HEK293T (cell line): ENCODE measurements around the gene CDO1.

ENCODE experiments used
- CTCF ChIA-PET: fragments of 350-600 bp; formaldehyde crosslinking; extraction: SDS; loops from one replicate; lab custom pipeline; 2021; ENCODE audit warnings: antibody characterized with exemption, inconsistent platforms; lab: Yijun Ruan, JAX
- POLR2A ChIA-PET: fragments of 350-600 bp; formaldehyde crosslinking; extraction: SDS; loops from one replicate; lab custom pipeline; 2020; ENCODE audit warnings: antibody characterized with exemption, inconsistent platforms; lab: Yijun Ruan, JAX
- DNase-seq: peaks from one replicate; pipeline ENCODE4 v3.0.0; 2012; ENCODE audit warnings: mixed read lengths; ENCODE audit errors: extremely low spot score
- ARNT ChIP-seq: fragments of 450-650 bp; IDR thresholded peaks from 2 replicates; pipeline ENCODE4 v1.6.1; 2017; ENCODE audit warnings: mild to moderate bottlenecking
- BHLHE40 ChIP-seq: fragments of 450-650 bp; IDR thresholded peaks from 2 replicates; pipeline ENCODE4 v1.6.1; 2016; ENCODE audit warnings: mild to moderate bottlenecking, moderate library complexity, borderline replicate concordance
- CTBP1 ChIP-seq: fragments of 450-650 bp; IDR thresholded peaks from 2 replicates; pipeline ENCODE4 v1.6.1; 2016; ENCODE audit warnings: borderline replicate concordance
- ELF4 ChIP-seq: fragments of 450-650 bp; IDR thresholded peaks from 2 replicates; pipeline ENCODE4 v1.6.1; 2017; ENCODE audit warnings: antibody characterized with exemption
- FOXA1 ChIP-seq: fragments of 450-650 bp; IDR thresholded peaks from 2 replicates; pipeline ENCODE4 v1.6.1; 2016; ENCODE audit warnings: mild to moderate bottlenecking
- FOXK2 ChIP-seq: fragments of 450-650 bp; IDR thresholded peaks from 2 replicates; pipeline ENCODE4 v1.6.1; 2016; ENCODE audit warnings: mild to moderate bottlenecking
- FOXM1 ChIP-seq: fragments of 450-650 bp; IDR thresholded peaks from 2 replicates; pipeline ENCODE4 v1.6.1; 2017; ENCODE audit warnings: mild to moderate bottlenecking, borderline replicate concordance
- HDGF ChIP-seq: fragments of 450-650 bp; IDR thresholded peaks from 2 replicates; pipeline ENCODE4 v1.6.1; 2017; ENCODE audit warnings: antibody characterized with exemption, borderline replicate concordance
- L3MBTL2 ChIP-seq: fragments of 450-650 bp; conservative IDR thresholded peaks from 2 replicates; pipeline ENCODE4 v1.6.1; 2016; ENCODE audit warnings: mild to moderate bottlenecking
- LEF1 ChIP-seq: fragments of 450-650 bp; IDR thresholded peaks from 2 replicates; pipeline ENCODE4 v1.6.1; 2017; ENCODE audit warnings: mild to moderate bottlenecking, borderline replicate concordance
- NFRKB ChIP-seq: fragments of 450-650 bp; IDR thresholded peaks from 2 replicates; pipeline ENCODE4 v1.6.1; 2016; ENCODE audit warnings: mild to moderate bottlenecking, moderate library complexity
- PKNOX1 ChIP-seq: fragments of 450-650 bp; IDR thresholded peaks from 2 replicates; pipeline ENCODE4 v1.6.1; 2016
- SP1 ChIP-seq: fragments of 450-650 bp; IDR thresholded peaks from 2 replicates; pipeline ENCODE4 v1.6.1; 2017
- SUZ12 ChIP-seq: fragments of 450-650 bp; IDR thresholded peaks from 2 replicates; pipeline ENCODE4 v1.6.1; 2016; ENCODE audit warnings: mild to moderate bottlenecking
- TARDBP ChIP-seq: fragments of 450-650 bp; IDR thresholded peaks from 2 replicates; pipeline ENCODE4 v1.6.1; 2016
- ZNF384 ChIP-seq: fragments of 450-650 bp; IDR thresholded peaks from 2 replicates; pipeline ENCODE4 v1.6.1; 2016

The CDO1 gene

GRCh38 chr5:115816226-115817081 lies at the start of gene CDO1:
TSS of gene CDO1 (minus strand) at chr5:115816659. CDS start at chr5:115816397, 262 bp downstream.
- peak; percentile 40; the same call in 1 of the 2 replicates for TF ChIP-seq L3MBTL2
- TF ChIP-seq FOXA1: no peak
- CTCF ChIA-PET: interaction anchor here (0.6 to 1.0 kb wide), 3 partner anchors 14 to 255 kb away, joined by 3 read pairs; no protein-coding TSS in a partner anchor
- POLR2A ChIA-PET: interaction anchor here (0.6 to 1.9 kb wide), 10 partner anchors 10 to 268 kb away, joined by 3 to 5 read pairs (median 4); partner anchors contain the start of genes AP3S1, ATG12 and COMMD10
- peak; percentile 32 for DNase-seq

- POLR2A ChIA-PET: no interaction called here
- TF ChIP-seq PKNOX1 (0 out of 2 replicates have a peak, but pooled peaks have one; percentile 14), ARNT (no peak)
- CTCF ChIA-PET: no interaction called here
- no peak for DNase-seq
Measured at GRCh38 chr5:115859378-115859777, 42.9 kb upstream of the CDO1 start.

- ChIA-PET CTCF (no interaction called here), POLR2A (interaction anchor here (0.9 kb wide), 1 partner anchor 191 kb away, joined by 3 read pairs; no protein-coding TSS in a partner anchor)
- DNase-seq: no peak
- TF ChIP-seq ARNT (no peak), HDGF (no peak), BHLHE40 (no peak), L3MBTL2 (no peak), FOXM1 (no peak), ELF4 (no peak), SP1 (no peak), LEF1 (no peak), ZNF384 (no peak), CTBP1 (no peak), NFRKB (no peak), SUZ12 (no peak), FOXK2 (no peak), TARDBP (no peak), PKNOX1 (no peak), FOXA1 (no peak)
Measured at GRCh38 chr5:115858396-115858795, 41.9 kb upstream of the CDO1 start.

GRCh38 chr5:115857626-115858349 lies 41.3 kb upstream of the CDO1 start:
- POLR2A ChIA-PET: interaction anchor here (0.9 kb wide), 1 partner anchor 191 kb away, joined by 3 read pairs; no protein-coding TSS in a partner anchor
- DNase-seq: no peak
- CTCF ChIA-PET: no interaction called here
- TF ChIP-seq LEF1: no peak
- no peak for TF ChIP-seq ZNF384
- TF ChIP-seq BHLHE40: no peak
- TF ChIP-seq HDGF: no peak
- TF ChIP-seq NFRKB: no peak
- peak; percentile 84 for TF ChIP-seq PKNOX1
- TF ChIP-seq CTBP1: no peak
- TF ChIP-seq ARNT: 0 out of 2 replicates have a peak, but pooled peaks have one; percentile 25

DNA sequence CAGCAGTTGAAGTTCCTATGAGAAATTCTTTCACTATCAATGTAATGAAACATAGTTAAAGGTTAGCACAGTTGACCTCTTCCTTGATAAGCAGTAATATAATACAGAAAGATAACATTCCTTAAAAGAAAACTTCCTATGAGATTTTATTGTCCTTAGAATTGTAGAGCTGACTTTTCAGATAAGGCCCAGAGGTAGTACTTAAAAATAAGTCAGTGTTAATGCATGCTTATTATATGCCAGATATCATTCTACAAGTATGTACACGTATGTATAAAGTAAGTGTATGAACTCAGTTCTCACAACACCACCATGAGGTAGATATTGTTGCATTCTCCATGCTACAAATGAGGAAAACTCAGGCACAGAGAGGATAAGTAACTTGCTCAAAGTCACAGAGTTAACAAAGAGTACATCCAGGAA lies 40.6 kb upstream of the CDO1 start:
- ChIA-PET POLR2A (interaction anchor here (1.6 kb wide), 1 partner anchor 12 kb away, joined by 5 read pairs; no protein-coding TSS in a partner anchor), CTCF (no interaction called here)
- TF ChIP-seq TARDBP (no peak), CTBP1 (no peak), ELF4 (no peak), LEF1 (no peak), FOXA1 (no peak), SP1 (no peak), FOXM1 (no peak)
- DNase-seq: no peak

- DNase-seq: no peak
- ChIA-PET POLR2A (interaction anchor here (1.6 kb wide), 1 partner anchor 11 kb away, joined by 5 read pairs; no protein-coding TSS in a partner anchor), CTCF (interaction anchor here (0.7 kb wide), 1 partner anchor 8 kb away, joined by 4 read pairs; no protein-coding TSS in a partner anchor)
- TF ChIP-seq SUZ12 (no peak), TARDBP (no peak), HDGF (no peak), LEF1 (no peak), PKNOX1 (no peak), ARNT (no peak)
Measured at GRCh38 chr5:115855959-115856358, 39.5 kb upstream of the CDO1 start.
